Stimulated activated CD4-positive, alpha-beta T cell treated with anti-CD3 and anti-CD28 coated beads, Interleukin-15, amount 100 ng/mL, for 48 hours (primary cell): ENCODE measurements around the gene USP53.
"Not testable (repeated sequence)": the region's sequence is repeated elsewhere in the genome, so short reads cannot be mapped to it uniquely, and the experiment has no call there.

Experiments used
- DNase-seq, 2 donors: peaks; one replicate each; pipeline ENCODE4 v3.0.0-alpha.2; 2020; ENCODE audit warnings: low read depth in 2 of 2

USP53 gene

GRCh38 chr4:119271361-119272085, 59.0 kb downstream of the USP53 start:
- no peak for DNase-seq

DNA sequence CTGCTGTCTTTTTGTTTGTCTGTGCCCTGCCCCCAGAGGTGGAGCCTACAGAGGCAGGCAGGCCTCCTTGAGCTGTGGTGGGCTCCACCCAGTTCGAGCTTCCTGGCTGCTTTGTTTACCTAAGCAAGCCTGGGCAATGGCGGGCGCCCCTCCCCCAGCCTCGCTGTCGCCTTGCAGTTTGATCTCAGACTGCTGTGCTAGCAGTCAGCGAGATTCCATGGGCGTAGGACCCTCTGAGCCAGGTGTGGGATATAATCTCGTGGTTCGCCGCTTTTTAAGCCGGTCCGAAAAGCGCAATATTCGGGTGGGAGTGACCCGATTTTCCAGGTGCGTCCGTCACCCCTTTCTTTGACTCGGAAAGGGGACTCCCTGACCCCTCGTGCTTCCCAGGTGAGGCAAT, 67.0 kb downstream of the USP53 start:
- not testable (repeated sequence) for DNase-seq

- not testable (repeated sequence) for DNase-seq
These were observed 67.4 kb downstream of the USP53 start for GRCh38 chr4:119279945-119280344.

- DNase-seq: no peak
These were observed 68.9 kb downstream of the USP53 start for GRCh38 chr4:119281393-119281792.

DNA sequence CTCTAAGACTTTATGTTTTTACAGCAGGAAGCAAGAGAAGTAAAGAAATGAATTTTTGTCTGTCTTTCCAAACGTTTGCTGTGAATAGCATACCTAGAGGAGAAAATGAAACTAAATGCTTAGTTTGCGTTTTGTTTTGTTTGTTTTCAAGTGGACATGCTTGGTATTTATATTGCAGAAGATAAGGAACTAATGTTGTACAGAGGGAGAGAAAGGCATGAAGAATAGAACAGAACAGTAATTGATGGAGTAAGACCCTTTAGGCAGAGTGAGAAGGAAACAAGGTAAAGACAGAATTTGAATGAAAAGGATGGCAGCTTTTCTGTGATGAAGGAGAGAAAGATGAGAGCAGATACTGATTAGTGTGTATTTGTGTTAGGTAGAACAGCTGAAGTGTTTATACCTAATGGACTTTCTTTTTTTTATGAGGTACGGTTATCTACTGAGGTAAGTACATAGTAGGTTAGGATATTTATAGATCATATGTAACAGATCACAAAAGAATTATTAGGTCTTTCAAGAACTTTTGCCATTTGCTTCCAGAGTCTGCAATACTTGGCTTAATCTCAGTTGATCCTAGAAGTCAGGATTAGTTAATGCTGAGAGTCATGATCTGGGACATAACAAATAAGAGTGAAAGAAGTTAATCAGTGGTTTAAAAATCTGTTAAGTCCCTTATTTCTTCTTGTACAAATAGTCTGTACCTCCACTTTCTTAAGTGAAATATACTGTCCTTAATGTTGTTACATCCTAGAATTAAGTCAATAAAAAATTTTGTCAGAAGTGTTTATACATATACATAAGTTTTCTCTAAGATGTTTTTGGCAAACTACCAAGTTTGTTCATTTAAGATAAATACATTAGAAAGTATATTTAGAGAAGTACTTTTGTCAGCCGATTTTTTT, 72.6 kb downstream of the USP53 start:
- DNase-seq: no peak

- no peak for DNase-seq
These were observed 74.0 kb downstream of the USP53 start for GRCh38 chr4:119286377-119287002.

DNA sequence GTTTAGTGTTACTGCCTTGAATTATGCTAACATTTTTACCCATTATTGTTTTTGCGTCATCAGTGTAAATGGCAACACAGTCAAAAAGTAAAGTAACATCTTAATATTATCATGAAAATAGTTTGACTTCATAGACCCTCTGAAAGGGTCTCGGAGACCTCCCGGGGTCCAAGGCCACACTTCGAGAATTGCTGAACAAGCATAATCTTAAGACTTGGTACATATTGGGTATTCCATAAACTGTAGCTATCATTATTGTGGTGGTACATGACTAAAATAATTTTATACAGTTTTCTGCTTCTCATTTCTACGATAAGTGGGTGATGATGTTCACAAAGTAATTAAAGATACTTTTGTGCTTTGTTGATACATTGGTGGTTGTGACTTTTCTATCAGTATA, 76.8 kb downstream of the USP53 start:
- no peak for DNase-seq

DNA sequence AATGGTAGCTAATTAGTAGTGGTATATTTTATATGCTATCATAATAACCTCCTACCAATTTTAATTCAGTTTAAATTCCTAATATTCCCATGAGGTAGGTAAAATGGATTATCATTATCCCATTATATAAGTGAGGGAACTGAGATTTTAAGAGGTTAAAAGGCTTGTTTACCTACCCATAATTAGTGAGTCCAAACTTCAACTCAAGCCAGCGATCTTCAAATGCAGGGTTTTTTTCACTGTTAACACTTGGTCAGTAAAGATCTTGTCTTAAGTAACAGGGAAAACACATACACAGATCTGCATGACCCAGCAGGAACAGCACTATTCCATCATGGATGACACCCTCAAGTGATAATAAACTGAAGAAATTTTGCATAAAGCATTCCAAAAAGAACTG, 78.1 kb downstream of the USP53 start:
- no peak for DNase-seq

- no peak for DNase-seq
These were observed 83.8 kb downstream of the USP53 start for GRCh38 chr4:119296356-119296755.

DNA sequence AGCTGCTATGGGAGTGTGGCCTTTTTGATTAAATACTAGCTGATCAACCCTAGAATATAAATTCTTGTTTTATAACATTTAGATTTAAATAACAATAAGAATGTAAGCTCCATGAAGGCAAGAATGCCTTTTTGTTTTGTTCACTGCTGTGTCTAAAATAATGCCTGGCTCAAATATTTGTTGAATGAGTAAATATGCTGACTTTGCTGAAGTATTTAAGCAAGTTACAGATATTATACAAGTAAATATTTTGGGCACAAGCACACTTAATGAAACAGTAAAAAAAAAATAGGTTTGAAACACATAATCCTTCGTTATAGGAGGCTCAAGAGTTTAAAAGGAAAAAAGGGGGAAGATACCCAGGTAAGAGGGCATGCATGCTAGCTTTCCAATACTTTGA, 85.3 kb downstream of the USP53 start:
- no peak for DNase-seq

DNA sequence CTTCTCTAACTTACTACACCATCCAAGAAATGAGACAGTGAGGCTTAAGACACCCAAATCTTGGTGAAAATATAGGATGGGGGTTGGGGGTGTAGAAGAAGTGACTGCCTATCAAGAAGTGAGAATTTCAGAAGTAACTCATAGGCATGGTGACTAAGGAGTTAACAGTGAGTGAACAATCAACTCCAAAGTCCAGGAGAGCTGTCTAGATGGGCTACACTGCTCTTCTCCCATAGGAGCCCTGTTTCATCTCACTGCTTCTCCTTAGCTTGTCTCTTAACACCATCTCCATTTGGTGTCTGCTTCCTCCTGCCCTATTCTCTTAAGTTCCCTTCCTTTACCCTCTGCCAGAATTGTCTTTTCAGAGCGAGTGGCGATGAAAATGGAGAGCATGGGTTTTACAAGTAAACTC, 86.8 kb downstream of the USP53 start:
- DNase-seq: no peak

DNA sequence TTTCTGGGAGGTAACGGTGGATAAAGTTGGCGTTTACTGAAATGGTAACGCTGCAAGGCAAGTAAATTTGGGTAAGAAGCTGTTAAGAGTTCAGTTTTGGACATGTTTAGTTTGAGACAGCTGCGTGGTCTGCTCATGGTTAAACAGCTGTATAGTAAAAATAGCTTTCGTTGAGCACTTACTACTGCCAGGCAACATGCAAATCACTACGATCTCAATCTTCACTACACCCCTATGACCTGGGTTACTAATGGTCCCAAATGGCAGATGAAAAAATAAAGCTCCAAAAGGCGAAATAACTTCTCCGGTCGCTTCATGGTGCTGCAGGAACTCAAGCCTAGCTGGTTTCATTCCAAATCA, 87.2 kb downstream of the USP53 start:
- no peak for DNase-seq

GRCh38 chr4:119300101-119300978, 87.8 kb downstream of the USP53 start:
- peak; percentile 88 to 90 for DNase-seq

DNA sequence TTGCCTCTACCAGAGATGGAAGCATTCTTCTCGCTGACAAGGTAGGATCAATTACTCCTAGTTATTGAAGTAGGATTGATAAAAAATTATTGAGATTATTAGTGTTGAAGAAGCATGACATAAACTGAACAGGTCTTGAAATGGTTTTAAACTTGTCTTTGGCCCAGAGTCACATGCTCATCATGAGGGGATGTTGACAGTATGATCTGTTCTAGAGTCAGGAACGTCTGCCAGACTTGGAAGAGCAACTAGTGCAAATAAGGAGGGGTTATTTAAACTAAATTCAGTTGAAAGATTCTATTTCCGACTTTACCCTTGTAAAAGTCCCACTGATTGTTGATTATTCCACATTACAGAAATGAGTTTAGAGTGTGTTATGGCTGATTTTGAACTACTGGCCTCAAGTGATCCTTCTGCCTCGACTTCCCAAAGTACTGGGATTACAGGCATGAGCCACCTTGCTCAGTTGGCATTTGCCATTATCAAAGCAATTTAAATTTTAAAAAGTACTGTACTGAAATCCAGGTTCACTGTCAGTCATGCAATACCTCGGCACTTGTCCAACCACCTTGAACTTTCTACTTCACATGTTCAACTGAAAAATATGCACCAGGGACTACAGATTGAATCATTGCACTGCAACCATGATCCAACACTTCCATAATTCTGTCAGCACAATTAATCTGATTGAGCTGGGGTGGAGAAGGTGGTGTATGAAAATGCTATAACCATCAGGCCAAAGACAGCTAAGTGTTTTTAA, 89.7 kb downstream of the USP53 start:
- DNase-seq: no peak

DNA sequence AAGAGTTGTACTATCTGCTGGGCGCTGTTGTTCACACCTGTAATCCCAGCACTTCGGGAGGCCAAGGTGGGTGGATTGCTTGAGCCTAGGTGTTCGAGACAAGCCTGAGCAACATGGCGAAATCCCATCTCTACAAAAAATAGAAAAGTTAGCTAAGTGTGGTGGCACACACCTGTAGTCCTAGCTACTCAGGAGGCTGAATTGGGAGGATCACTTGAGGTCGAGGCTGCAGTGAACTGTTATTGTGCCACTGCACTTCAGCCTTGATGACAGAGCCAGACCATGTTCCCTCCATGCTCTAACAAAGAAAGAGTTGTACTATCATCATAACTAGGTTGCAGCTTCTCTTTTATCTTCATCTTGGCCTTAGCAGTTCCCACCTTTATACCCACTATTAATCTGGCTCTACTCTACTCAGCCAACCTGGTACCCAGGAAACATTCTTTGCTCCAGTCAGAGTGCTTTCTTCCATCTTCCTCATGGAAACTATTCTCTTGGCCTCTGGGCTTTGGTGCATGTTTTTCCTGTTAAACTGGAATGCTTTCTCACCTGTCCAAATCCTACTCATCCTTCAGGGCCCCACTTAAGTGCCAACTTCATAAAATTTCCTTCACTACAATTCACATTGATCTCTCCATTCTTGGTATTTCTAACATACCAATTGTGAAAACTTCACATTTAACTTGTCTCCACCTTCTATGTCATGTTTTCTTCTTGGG, 91.2 kb downstream of the USP53 start:
- DNase-seq: no peak

DNA sequence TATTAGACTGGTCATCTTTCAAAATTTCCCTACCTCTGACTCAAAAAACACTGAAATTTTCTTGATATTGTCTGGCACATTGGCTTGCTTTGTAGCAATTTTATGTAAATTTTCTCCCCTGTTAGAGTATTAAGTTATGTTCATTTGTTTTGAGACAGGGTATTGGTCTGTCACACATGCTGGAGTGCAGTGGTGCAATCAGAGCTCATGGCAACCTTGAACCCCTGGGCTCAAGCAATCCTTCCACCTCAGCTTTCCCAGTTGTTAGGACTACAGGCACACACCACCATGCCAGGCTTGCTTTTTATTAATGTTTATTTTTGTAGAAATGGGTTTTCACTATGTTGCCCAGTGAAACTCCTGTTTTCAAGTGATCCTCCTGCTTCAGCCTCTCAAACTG, 91.9 kb downstream of the USP53 start:
- DNase-seq: no peak

DNA sequence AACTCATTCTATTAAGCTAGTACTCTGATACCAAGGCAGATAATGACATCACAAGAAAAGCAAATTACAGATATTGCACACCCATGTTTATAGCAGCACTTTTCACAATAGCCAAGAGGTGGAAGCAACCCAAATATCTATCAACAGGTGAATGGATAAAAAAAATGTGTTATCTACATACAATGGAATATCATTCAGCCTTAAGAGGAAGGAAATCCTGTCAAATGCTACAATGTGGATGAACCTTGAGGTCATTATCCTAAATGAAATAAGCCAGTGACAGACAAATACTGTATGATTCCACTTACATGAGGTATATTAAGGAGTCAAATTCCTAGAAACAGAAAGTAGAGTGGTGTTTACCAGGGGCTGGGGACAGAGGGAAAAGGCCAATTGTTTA, 95.1 kb downstream of the USP53 start:
- no peak for DNase-seq

- no peak for DNase-seq
These were observed 98.3 kb downstream of the USP53 start for GRCh38 chr4:119310826-119311225.

DNA sequence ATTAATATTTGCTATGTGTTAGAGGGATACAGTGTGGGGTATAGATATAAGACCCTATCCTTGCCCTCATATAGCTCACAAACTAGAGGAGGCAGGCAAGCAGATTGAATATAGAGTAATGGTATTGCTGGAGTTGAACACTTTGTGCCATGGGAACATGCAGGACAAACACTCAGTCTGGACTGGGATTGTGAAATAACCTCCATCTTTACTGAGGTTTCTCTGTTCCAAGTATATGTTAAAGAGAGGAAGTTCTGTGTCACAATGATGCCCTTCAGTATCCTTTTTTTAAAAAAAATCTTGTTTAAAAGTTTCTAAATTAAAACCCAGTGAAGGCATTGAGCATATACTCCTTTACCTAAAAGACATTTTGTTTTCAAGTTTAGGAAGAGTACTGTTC, 100.7 kb downstream of the USP53 start:
- no peak for DNase-seq

- DNase-seq: no peak
These were observed 101.8 kb downstream of the USP53 start for GRCh38 chr4:119314356-119314755.
